Measurements from ENCODE around the gene CDSN.
A peak's percentile ranks its signal among the peaks of the same experiment; 100 is the strongest.

The CDSN gene

DNA sequence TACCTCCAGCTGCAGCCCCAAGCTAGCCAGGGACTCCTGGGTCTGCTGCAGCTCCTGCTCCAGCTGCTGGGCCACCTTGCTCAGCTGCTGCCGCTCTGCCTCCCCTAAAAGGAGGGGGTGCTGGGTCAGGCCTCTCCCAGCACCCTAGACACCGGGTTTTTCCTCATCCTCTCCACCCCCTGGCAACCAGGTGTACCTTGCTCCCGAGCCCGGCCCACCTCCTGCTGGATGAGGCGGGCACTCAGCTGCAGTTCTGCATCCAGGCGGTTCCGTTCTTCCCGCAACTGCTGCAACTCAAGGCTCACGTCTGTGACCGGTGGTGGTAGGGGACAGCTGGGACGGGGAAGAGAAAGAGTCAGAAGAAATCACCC, 24.7 kb upstream of the CDSN start:
- DNase-seq: no peak

DNA sequence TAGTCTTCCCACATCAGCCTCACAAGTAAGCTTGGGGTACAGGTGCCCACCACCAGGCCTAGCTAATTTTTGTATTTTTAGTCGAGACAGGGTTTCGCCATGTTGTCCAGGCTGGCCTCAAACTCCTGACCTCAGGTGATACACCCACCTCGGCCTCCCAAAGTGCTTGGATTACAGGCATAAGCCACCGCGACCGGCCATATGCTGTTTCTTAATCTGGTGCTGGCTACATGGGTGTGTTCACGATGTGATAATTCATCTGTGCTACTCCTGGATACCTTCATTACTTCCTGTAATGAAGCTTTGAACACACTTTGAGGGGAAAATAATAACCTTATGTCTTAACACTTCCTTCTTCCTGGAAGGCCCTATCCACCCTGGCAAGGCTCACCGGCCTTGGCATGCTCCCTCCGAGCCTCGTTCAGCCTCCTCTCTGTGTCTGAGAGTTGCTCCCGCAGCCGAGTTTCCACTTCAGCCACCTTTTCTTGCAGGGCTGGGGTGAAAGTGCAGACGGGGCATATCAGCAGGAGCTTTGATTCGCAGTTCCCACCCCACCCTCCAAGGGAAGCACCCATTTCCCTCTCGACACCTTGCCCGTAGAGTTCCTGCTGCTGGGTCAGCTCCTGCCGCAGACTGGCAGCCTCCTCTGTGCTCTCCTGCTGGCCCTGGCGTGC, 24.2 kb upstream of the CDSN start:
- no peak for DNase-seq

DNA sequence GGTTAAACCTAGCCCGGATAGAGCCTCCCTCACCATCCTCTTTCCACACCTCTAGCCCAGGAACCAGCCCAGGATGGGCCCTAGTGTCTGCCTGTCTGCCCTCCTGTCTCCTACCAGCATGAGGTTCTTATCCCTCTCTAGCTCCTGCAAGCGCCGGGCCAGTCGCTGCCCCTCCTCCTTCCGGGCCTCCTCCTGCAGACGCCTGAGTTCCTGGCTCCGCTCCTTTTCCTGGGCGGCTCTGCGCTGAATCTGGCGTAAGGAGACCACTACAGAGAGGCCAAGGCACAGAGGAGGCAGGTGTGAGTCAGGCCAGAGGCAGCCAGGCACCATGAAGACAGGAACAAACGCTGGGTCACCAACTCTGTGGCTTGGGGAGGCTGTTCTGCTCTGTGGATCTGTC, 22.9 kb upstream of the CDSN start:
- no peak for DNase-seq

DNA sequence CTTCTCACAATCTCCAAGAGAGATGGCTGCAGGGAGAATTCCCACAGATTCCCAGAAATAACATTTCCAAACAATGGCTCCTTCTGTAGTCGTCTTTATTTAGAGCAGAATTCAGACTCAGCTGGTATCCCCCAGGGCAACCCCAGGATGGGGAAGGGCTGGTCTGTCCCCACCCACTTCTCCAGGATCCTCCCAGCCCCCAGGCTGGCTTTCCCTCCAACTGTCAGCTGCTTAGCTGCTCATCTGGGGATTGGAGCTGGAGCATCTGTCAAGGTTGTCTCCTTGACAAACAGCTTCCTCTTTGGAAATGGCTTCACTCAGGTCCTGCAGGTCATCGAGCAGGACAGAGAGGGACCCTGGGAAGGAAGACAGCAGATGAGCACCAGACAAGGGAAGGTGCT, 22.1 kb upstream of the CDSN start:
- DNase-seq: no peak

DNA sequence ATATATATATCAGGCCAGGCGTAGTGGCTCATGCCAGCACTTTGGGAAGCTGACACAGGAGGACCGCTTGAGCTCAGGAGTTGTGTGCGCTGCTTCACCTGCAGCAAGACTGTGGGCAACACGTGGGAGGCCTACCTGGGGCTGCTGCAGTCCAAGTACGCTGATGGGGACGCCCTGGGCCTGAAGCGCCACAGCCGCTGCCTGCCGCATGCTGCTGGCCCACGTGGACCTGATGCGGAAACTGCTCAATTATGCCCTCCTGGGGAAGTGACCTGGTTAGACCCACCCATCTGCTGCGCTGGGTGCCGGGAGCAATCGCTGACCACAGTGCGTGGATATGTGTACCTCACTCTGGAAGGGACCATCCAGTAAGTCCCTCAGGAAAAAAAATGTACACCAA, 20.4 kb upstream of the CDSN start:
- no peak for DNase-seq

DNA sequence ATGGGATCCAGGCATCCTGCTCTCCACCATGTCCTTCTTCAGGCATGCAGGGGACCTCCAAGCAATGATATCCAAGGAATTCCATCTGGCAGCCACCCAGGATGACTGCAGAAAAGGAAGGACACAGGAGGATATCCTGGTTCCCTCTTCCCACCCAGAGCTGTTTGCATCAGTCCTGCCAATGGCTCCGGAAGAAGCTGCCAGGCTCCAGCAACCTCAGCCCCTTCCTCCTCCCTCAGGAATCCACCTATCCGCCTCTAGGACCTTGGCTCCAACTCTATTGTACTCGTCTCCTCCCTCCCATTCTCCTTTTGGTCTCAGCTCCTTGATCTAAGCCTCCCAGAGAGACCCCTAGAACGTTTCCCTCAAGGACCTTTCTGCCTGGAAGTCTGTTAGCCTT, 19.4 kb upstream of the CDSN start:
- DNase-seq: no peak

DNA sequence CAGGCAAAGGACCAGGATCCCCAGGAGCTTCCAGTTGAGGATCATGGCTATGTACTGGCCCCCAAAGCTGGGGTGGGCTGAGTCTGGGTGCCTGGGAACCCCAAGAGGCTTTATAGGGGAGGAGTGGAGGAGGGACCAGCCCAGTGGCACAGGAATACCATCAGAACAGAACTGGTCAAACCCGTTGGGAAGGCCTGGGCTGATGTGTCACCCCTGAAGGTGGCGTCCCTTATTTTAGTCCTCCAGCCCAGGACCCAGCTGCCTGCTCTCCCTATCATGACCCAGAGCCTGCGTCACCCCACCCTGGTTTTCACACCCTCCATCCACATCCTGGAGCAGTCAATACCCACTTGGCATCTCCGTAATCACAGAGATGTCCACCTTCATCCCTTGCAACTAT, 18.7 kb upstream of the CDSN start, which contains the start of gene PSORS1C2:
Gene PSORS1C2, minus strand, starts transcription at position 85 of the 400 bp plus-strand sequence. Its CDS starts 40 bp downstream, at position 45.
- DNase-seq: no peak

DNA sequence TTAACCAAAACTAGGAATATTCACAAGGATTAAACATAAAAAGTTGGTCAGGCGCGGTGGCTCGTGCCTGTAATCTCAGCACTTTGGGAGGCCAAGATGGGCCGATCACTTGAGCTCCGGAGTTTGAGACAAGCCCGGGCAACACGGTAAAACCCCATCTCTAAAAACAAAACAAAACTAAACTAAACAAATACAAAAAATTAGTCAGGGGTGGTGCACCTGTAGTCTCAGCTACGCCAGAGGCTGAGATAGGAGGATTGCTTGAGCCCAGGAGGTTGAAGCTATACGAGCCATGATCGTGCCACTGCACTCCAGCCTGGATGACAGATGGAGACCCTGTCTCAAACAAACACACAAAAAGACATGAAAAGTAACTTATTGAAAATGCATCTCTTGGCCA, 15.5 kb upstream of the CDSN start:
- no peak for DNase-seq

DNA sequence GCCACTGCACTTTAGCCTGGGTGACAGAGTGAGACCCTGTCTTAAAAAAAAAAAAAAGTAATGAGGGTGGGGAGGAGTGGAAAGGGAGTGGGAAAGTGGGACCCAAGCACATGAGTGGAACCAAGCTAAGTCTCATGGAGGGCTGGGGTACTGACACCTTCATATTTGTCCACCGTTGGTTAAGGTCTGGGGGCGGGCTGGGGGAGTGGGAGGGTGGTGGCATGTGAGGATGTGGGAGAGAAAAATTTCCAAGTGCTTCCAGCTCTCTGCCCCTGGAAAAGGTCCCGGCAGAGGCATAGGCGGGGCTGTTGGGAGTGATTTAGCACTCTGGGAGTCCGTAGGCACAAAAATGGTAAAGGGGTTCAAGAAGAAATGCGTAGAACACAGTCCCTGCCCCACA, 12.6 kb upstream of the CDSN start:
- DNase-seq: no peak

DNA sequence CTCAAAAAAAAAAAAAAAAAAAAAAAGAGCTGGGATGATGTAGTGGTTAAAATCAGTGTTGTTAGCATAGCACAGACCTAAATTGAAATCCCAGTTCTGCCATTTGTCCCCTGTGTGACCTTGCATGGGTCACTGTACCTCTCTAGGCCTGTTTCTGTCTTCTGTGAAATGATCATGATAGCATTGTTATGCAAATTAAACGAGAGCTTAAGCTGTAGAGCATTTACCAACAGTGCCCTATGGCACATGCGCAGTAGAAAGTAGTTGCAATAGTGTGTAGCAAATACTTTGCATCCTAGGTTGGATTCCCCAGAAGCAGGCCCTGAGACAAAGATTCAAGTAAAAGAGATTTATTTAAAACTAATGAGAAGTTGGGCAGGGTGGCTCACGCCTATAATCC, 11.3 kb upstream of the CDSN start:
- DNase-seq: no peak

DNA sequence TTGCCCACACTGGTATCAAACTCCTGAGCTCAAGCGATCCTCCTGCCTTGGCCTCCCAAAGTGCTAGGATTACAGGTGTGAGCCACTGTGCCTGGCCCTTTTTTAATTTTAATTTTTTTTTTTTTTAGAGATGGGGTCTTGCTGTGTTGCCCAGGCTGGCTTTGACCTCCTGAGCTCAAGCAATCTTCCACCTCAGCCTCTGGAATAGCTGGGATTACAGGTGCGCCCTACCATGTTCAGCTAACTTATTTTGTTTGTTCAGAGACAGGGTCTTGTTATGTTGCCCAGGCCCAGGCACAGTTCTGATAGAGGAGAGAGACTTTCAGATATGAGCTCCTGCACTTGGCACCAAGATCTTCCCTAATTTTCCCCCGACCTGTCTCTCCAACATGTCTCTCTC, 10.5 kb upstream of the CDSN start:
- no peak for DNase-seq

DNA sequence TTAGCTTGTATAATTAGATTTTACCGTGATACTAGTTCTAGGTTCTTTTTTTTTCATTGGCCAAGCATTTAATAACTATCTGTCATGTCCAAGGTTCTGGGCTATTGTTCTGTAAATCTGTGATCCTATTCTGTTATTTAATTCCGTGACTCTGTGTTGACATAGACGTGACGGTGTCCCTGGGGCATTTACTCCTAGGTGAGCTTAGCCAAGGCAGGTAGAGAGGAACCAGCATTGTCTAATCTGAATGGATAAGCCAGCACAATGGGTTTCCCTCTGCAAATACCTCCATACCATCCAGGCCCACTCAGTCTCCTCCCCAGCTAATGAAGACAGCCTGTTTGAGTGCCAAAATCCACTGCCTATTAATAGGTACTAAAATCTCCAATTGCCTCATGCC, 8.9 kb upstream of the CDSN start:
- DNase-seq: no peak

DNA sequence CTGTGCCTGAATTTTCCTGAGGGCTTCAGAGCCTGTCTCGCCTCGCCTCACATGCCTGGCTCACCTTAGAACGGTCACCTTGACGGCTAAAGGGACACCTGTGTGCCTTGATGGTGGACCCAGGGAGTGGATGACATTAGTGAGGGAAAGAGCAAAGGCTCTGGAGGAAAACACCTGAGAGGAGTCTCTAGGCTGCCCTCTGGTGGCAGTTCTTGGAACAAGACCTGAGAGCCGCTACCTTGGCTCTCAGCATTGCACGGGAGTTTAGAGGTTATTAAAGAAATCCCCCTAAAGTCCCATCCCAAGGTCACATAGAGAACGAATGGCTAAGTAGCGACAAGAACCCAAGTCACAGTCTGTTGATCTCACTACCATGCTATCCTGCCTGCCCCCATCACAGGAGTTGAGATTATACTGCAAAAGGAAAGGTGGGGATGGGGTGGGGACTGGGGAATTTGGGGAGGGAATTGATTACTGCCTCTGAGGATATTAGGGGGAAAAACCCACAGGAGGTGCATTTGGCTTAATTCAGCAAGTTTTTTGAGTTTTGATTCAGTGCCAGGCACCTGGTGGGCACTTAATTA, 7.9 kb upstream of the CDSN start:
- DNase-seq: peak; percentile 42 to 64 (median 54)

DNA sequence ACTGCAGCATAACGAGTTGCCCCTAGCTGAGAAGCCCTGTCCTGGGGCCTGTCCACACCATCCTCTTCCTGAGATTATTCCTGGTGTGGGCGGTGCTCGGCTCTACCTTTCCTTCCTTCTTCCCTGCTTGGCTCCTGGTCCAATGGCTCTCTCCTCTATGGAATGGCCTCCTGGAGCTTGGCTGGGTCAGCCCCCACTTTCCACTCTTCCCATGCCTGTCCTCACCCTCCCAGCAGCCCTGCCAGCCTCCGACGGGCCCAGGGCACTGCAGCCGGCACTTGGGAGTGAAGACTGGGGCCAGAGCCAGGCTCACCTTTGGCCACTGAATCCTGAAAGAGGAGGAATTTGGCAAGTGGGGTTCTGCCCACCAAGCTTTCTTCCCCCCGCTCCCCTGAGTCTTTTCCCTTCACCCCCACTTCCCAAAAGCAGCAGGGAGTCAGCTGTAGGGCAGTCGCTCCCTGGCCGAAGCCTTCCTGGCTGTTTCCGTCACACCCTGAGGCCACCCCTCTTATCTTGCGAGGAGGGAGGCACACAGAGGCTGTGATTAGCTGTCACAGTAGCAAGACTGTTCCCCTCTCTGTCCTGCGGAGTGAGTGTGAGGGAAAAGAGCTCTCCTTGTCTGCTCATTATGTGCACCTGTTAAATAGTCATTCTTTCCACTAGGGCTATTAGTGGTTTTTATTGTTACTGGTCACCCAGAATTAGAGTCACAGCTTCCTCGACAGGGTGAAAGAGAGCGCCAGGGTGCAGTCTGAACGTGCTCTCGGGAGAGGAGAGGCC, 6.3 kb upstream of the CDSN start:
- DNase-seq: no peak

DNA sequence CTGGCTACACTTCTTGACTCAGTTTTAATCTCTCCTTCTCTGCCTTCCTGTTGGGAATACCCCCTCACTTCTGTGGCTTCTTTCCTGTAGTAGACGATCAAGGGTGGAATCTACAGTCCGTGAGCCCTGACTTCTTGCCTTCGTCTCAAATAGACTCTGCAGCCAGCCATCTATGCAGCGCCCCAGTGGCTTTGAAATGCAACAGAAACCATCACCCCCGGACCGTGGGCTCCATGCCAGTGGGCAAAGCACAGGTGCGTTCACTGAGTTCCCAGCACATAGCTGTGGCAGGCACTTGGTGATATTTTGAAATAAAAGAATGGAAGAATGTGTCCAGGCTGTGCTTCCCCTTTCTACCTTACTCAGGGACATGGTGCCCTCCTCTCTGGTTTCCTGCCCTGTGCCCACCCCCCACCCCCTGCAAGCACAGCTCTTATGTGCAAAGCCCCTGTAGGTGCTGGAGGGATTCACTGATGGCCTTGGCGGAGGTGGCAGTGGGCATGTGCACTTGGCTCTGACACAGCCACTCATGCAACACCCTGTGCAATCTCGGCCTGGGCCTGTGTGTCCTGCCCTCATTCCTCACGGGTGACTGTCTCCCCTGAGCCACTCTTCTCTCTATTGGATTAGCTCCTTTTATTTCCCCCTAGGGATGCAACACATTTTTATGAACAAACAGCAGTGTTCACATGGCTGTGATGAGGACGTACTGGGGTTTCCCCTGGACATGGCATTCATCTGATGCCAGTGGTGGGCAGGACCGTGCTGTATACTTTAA, 5.5 kb upstream of the CDSN start:
- no peak for DNase-seq

DNA sequence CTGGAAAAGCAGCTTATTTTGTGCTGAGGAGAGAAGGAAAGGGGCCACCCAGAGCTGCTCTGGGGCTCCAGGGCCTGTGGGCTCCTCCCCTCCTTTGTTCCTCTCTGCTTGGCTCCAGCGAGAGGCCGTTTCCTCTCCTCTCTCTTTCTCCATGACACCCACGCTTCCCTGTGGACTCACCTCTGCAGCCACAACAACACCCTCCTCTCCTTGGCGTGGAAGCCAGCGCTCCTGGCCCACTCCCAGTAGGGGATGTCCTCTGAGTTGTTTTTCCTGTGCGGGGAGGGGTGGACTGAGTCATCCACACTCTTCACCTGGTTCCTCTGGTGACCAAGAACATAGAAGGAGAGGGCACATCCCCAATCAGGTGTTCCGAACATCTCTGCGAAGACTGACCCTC, 4.9 kb upstream of the CDSN start:
- no peak for DNase-seq

DNA sequence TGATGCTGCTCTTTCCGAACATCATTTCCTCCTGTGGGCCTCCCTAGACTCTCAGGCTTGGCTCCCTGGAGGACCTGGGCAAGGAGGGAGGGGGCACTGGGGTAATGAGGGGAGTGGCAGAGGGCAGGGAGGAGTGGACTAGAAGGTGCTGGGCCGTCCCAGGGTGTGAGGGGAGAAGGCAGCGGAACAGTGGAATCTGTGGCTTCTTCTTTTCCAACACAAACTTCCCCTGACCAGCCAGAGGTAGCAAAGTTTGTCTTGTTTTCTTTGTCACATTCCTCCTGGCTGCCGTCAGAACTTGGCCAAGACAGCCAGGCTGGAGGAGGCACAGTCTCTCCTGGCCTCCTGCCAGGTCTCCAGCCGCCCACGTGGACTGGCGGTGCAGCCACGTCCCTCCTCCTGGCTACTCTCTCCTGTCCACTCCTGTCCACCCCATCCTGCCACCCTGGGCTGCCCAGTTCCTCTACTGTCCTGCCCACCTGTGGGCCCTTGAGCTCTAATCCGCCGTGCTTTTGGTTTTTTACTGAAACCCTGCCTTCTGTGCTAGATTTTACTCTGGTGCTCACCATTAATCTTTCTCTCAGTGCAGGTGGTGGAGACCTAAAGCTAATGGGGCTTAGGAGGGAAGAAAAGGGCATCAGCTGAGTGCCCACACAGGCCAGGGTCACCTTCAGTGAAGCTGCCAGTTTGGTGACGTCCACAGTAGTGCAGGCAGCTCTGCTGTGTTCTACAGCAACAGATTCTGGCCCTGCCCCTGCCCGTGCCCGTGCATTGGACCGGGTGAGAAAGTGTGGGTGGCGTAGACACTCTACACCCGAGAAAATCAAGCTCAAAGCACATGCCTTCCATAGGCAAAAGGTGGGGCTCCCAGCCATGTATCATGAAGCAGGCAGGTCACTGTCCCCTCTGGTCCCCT, 2.8 kb upstream of the CDSN start:
- DNase-seq: no peak

DNA sequence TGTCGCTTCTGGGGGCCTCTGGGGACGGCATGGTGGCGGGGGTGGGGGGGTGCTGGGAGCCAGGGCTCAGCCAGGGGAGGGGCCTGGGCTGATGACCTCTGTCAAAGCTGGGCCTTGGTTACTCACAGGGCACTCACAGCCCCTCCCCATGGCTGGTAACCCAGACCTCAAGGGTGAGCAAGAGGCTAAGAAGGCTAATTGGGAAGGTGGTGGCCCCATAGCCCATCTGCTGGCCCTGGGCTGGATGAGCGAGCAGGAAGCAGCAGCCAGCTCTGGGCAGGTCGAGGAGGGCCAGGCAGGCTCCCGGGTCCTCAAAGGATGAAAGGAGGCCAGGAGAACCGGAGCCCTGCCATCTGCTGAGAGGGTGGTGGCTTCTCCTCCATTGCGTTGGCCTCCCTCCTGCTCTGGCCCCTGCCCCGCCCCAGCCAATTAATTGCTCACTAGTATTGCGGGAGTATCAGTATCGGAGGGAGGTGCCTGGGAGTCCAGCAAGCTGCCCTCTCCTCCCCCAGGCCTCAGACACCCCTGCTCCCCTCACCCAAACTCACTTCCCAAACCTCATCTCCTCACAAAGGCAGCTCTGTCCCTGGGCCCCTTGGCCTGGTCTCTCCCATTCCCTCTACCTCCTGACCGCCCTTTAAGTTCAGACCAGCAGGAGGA, 1.0 kb upstream of the CDSN start:
- DNase-seq: no peak

DNA sequence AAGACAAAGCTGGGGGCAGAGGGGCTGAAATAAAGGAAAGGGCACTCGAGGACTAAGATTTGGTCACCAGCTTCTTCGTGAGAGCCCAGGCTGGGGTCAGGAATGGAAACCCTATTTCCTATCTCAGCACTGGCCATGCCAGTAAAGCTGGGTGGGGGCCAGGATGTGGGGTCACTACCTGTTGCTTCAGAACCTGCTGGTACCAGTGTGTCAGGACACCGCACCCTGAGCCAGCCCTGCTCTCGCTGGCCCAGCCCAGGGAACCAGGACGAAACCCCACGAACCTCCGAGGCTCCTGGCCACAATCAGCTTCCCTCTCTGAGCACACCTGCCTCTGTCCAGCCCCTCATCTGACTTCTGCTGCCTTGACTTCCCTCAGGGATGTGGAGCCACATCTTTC, 2.1 kb downstream of the CDSN start:
- no peak for DNase-seq

DNA sequence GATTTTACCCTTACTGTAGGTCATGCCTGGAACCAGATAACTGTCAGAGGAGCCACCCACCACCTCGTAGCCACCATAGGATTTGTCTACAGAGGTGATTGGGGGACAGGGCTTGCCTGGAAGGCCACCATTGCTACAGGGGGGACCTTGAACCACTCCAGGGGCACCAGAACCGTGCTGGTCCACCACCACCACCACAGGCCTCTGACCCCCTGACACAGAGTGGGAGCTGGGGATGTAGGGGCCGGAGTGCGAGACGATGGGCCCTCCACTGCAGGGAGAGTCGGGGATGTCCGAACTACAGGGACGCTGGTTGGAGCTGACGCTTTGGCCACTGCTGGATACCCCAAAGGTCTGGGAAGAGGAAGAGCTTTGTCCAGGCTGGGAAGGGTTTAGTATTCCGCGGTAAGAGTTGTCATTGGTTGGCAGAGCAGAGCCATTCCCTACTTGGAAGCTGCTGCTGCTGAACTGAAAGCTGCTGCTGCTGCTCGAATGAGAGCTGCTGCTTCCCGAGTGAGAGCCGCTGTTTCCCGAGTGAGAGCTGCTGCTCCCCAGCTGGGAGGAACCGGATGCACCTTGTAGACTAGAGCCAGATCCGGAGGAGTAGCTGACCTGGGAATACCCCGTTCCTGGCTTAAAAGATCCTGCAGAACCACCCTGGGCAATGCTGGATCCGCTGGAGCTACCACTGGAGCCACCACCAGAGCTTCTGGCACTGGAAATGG, 3.4 kb downstream of the CDSN start:
- DNase-seq: no peak

DNA sequence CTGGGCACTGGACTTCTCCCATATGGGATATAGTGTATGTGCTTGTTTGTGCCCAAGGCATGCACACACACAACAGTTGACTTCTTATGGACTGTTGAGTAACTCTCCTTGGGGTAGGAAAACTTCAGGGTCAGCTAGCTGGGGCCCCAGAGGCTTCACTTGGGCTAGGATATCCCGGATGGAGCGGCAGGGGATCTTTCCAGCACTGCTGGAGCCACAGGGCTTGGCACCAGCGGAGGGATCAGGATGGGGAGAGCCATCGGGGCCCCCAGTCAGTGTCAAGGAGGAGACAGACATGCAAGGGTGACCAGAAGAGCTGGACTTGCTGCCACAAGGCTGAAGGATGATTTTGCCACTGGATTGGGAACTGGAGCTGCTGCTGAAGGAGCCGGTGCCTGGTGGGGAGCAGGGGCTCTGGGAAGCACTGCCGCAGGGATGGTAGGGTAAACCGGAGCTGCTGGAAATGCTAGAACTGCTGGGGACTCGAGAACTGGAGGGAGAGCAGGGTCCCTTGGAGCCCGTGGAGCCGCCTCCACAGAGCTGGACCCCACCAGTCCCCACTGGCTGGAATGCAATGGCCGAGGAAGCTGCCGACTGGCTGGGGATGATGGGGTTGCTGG, 4.2 kb downstream of the CDSN start:
- DNase-seq: no peak

Measured in T-helper 1 cell (primary cell).